Activated B cell treated with CpG ODN at 0.5 μM for 24 hours (primary cell): ENCODE results near the gene OSBPL5. TPM values are rescaled to one million over a fixed set of nuclear protein-coding genes. Genes with fewer than 3 reads are reported as not detected.

Experiments used
- ATAC-seq: fragments of 200-7000 bp; cut with Tn5 transposase; one replicate; pipeline ENCODE4 v1.10.0; 2021; ENCODE audit warnings: low read depth, mild to moderate bottlenecking, moderate library complexity
- CTCF ChIA-PET: fragments of 350-600 bp; sonication (Branson Sonifier 250); formaldehyde crosslinking; loops from one replicate; lab custom pipeline; 2021; ENCODE audit warnings: antibody characterized with exemption; lab: Charles Lee
- POLR2A ChIA-PET: fragments of 350-600 bp; sonication (Branson Sonifier 250); formaldehyde crosslinking; loops from one replicate; lab custom pipeline; 2021; ENCODE audit warnings: antibody characterized with exemption; lab: Charles Lee
- DNase-seq: peaks from one replicate; pipeline ENCODE4 v3.0.0; 2022
- H3K27ac Mint-ChIP-seq: one replicate; pipeline ENCODE4 v1.8.0; 2020; ENCODE audit warnings: mixed read lengths
- H3K27me3 Mint-ChIP-seq: one replicate; pipeline ENCODE4 v1.8.0; 2021; ENCODE audit warnings: mixed read lengths
- H3K36me3 Mint-ChIP-seq: one replicate; pipeline ENCODE4 v1.8.0; 2021; ENCODE audit warnings: low read depth, mixed read lengths
- H3K4me1 Mint-ChIP-seq: one replicate; pipeline ENCODE4 v1.8.0; 2021; ENCODE audit warnings: mixed read lengths
- H3K4me3 Mint-ChIP-seq: one replicate; pipeline ENCODE4 v1.8.0; 2020; ENCODE audit warnings: mild to moderate bottlenecking, mixed read lengths
- H3K9me3 Mint-ChIP-seq: one replicate; pipeline ENCODE4 v1.8.0; 2020; ENCODE audit warnings: mixed read lengths
- intact Hi-C: fragments of 100-400 bp; cut with micrococcal nuclease; formaldehyde crosslinking; loops from one replicate; pipeline ENCODE4 v1.15.1; 2024
- total RNA-seq: library from RNA; stranded (reverse); gene quantifications from 2 replicates; pipeline ENCODE4 v1.2.3, GENCODE V29; 2022
- TF ChIP-seq, protein P1 (sequence below): fragments of 200-600 bp; IDR thresholded peaks from one replicate; pipeline ENCODE4 v1.8.0; 2022; ENCODE audit warnings: antibody characterized with exemption, mild to moderate bottlenecking

OSBPL5 gene
- total RNA-seq, 1 donor from 2014 or later: not detected

DNA sequence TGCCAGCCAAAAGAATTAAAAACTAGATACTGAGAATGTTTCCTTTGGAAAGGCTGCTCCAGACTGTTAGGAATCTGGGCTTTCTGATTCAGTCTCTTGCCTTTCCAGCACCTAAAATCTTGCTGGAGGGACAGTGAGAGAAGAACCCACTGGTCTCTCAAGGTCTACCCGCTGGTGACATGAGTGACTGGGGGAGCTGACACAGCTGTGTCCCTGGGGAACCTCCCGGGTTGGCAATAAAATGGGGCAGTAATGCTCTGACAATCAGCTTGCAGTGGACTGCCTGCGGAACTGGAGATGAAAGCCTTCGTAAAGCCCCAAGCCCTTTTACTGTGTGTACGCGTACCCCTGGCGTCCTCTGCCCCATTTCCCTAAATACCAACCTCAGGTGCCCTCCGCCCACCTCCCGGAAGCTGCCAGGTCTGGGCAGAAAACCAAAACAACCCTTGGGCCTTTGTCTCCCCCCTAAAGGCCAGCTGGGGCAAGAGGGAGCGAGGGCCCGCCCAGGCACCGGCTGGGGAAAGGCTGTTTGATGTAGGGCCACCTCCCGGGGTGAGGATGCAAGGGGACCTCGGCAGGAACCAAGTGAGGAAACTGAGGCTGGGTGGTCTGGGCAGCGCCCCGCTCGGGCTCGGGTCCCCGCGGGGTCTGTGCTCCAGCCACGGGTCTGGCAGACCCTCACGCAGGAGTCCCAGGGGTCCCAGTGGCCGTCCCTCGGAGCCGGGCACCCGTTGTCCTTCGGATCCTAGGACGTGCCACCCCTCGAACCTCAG, 108.6 kb downstream of the OSBPL5 start:
- Mint-ChIP-seq H3K36me3 (peaks cover 32% of the 10 kb centered on the region), H3K27me3 (no peaks in the 10 kb centered on the region), H3K4me1 (peaks cover 43% of the 10 kb centered on the region), H3K27ac (peak overlapping the region; percentile 85), H3K9me3 (no peaks in the 10 kb centered on the region), H3K4me3 (peak overlapping the region; percentile 90)
- CTCF ChIA-PET: interaction anchor here (1.3 to 1.6 kb wide), 2 partner anchors 19 to 35 kb away, joined by 4 to 5 read pairs; no protein-coding TSS in a partner anchor
- POLR2A ChIA-PET: interaction anchor here (0.7 to 1.1 kb wide), 6 partner anchors 12 to 322 kb away, joined by 3 to 4 read pairs (median 4); partner anchors contain the start of genes NAP1L4 and ZNF195
- peak; percentile 35 for DNase-seq
- TF ChIP-seq, protein P1, sequence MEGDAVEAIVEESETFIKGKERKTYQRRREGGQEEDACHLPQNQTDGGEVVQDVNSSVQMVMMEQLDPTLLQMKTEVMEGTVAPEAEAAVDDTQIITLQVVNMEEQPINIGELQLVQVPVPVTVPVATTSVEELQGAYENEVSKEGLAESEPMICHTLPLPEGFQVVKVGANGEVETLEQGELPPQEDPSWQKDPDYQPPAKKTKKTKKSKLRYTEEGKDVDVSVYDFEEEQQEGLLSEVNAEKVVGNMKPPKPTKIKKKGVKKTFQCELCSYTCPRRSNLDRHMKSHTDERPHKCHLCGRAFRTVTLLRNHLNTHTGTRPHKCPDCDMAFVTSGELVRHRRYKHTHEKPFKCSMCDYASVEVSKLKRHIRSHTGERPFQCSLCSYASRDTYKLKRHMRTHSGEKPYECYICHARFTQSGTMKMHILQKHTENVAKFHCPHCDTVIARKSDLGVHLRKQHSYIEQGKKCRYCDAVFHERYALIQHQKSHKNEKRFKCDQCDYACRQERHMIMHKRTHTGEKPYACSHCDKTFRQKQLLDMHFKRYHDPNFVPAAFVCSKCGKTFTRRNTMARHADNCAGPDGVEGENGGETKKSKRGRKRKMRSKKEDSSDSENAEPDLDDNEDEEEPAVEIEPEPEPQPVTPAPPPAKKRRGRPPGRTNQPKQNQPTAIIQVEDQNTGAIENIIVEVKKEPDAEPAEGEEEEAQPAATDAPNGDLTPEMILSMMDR: no peak
- intact Hi-C loops: loop anchor here (1.0 to 10.0 kb wide), 10 partner anchors 7 to 1744 kb away; partner anchors contain the start of genes CDKN1C, NAP1L4, RRM1 and TSSC4
- ATAC-seq: peak; percentile 41

GRCh38 chr11:3055891-3056290, 109.2 kb downstream of the OSBPL5 start:
- H3K4me3 Mint-ChIP-seq: peak overlapping the region; percentile 90
- TF ChIP-seq, protein P1: no peak
- ATAC-seq (no peak), DNase-seq (no peak)
- intact Hi-C loops: loop anchor here (2.0 to 10.0 kb wide), 5 partner anchors 33 to 1744 kb away; partner anchors contain the start of gene RRM1
- ChIA-PET CTCF (interaction anchor here (1.3 kb wide), 1 partner anchor 18 kb away, joined by 4 read pairs; no protein-coding TSS in a partner anchor), POLR2A (no interaction called here)
- H3K36me3 Mint-ChIP-seq: peaks cover 32% of the 10 kb centered on the region
- peaks cover 48% of the 10 kb centered on the region for H3K4me1 Mint-ChIP-seq
- H3K27me3 Mint-ChIP-seq: no peaks in the 10 kb centered on the region
- H3K9me3 Mint-ChIP-seq: no peaks in the 10 kb centered on the region
- H3K27ac Mint-ChIP-seq: peak overlapping the region; percentile 80

- no peak overlapping the region for H3K4me3 Mint-ChIP-seq
- ChIA-PET CTCF (interaction anchor here (1.3 to 5.9 kb wide), 3 partner anchors 13 to 38 kb away, joined by 3 to 80 read pairs (median 5); no protein-coding TSS in a partner anchor), POLR2A (no interaction called here)
- TF ChIP-seq, protein P1: no peak
- H3K4me1 Mint-ChIP-seq: peaks cover 65% of the 10 kb centered on the region
- intact Hi-C loops: loop anchor here (10.0 kb wide), 1 partner anchor 1042 kb away; the partner anchor contains the start of gene RRM1
- no peaks in the 10 kb centered on the region for H3K27me3 Mint-ChIP-seq
- ATAC-seq: no peak
- no peak overlapping the region for H3K27ac Mint-ChIP-seq
- H3K36me3 Mint-ChIP-seq: peaks cover 42% of the 10 kb centered on the region
- no peaks in the 10 kb centered on the region for H3K9me3 Mint-ChIP-seq
- no peak for DNase-seq
Measured at GRCh38 chr11:3052567-3052966, 112.5 kb downstream of the OSBPL5 start.

DNA sequence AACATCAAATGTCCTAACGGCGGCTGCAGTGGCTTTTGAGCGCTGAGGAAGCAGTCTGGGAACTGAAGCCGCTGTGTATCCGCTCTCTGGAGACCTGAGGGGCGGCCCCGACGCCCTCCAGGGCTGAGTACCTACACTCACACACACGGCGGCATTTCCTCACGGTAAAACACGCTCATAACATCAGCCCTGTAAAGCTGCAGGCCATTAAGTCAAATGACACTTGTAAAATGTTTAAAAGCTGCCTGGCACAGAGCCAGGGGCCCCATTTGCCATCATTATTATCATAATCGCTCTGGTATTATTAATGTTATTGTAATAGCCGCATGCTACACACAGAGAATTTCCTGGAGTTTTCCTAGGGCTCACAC, 113.0 kb downstream of the OSBPL5 start:
- Mint-ChIP-seq H3K4me1 (peaks cover 62% of the 10 kb centered on the region), H3K4me3 (peak overlapping the region; percentile 24), H3K27me3 (no peaks in the 10 kb centered on the region), H3K36me3 (peaks cover 43% of the 10 kb centered on the region), H3K27ac (peak overlapping the region; percentile 50), H3K9me3 (no peaks in the 10 kb centered on the region)
- DNase-seq (no peak), ATAC-seq (peak; percentile 46)
- intact Hi-C loops: loop anchor here (10.0 kb wide), 1 partner anchor 1043 kb away; the partner anchor contains the start of gene RRM1
- TF ChIP-seq, protein P1: no peak
- POLR2A ChIA-PET: no interaction called here
- CTCF ChIA-PET: interaction anchor here (1.3 to 5.9 kb wide), 3 partner anchors 12 to 39 kb away, joined by 3 to 80 read pairs (median 5); no protein-coding TSS in a partner anchor
